K562 (cell line): Measurements from ENCODE around the gene CMTM1. TPM values are rescaled to one million over a fixed set of nuclear protein-coding genes. Genes with fewer than 3 reads are reported as not detected.
A peak's percentile ranks its signal among the peaks of the same experiment; 100 is the strongest.

Experiments used
- ATAC-seq: fragments of 200-7000 bp; cut with Tn5 transposase; 3 replicates; pipeline ENCODE4 v1.9.1; 2020; ENCODE audit warnings: moderate library complexity
- BruUV-seq: library from RNA; stranded (reverse); fragments of 400-500 nt; replicated peaks from 2 replicates; lab custom pipeline; 2021; lab: Mats Ljungman, UMichigan
- CTCF ChIA-PET: fragments of 300-600 bp; formaldehyde crosslinking; extraction: SDS; loops from one replicate; lab custom pipeline; 2021; ENCODE audit warnings: low intra/inter-chr PET ratio; lab: Yijun Ruan, JAX
- POLR2A ChIA-PET: fragments of 300-600, 350-650 bp; sonication (Branson Sonifier 250); formaldehyde crosslinking; extraction: SDS; loops from one replicate; lab custom pipeline; 2021; ENCODE audit warnings: antibody characterized with exemption, inconsistent platforms; lab: Yijun Ruan, JAX
- DNase-seq, 4 experiments: peaks; one replicate each; pipeline versions ENCODE4 v3.0.0 to v3.0.0-alpha.2; 2011 to 2018; ENCODE audit warnings: low spot score in 3 of 4, mixed read lengths in 3 of 4; ENCODE audit errors: extremely low read depth in 1 of 4
- FAIRE-seq: peaks from 2 replicates; lab custom pipeline; 2011; peaks lifted over from hg19 to GRCh38; lab: Jason Lieb, UNC
- H2AFZ ChIP-seq: 2 replicates; pipeline ENCODE4 v1.6.0; 2011; ENCODE audit warnings: low read depth, low read length, control low read depth, inconsistent platforms
- H3K27ac ChIP-seq: fragments of 200-600 bp; 3 replicates; pipeline ENCODE4 v1.8.0; 2011; ENCODE audit warnings: low read depth, mild to moderate bottlenecking, control low read depth, inconsistent platforms, low read length, moderate library complexity, mixed read lengths; ENCODE audit errors: extremely low read depth
- H3K27me3 ChIP-seq, 2 experiments: fragments of 300-600 bp in 1 of 2; 2 replicates in 1 of 2; 3 replicates in 1 of 2; pipeline versions ENCODE4 v1.6.0 to v1.8.0; 2011; ENCODE audit warnings: inconsistent platforms in 2 of 2, low read length in 2 of 2, mild to moderate bottlenecking in 1 of 2, mixed read lengths in 1 of 2, moderate library complexity in 1 of 2; ENCODE audit not compliant: control insufficient read depth in 2 of 2, insufficient read depth in 2 of 2
- H3K36me3 ChIP-seq: fragments of 300-600 bp; 3 replicates; pipeline ENCODE4 v1.8.0; 2011; ENCODE audit warnings: mild to moderate bottlenecking, low read length, inconsistent platforms; ENCODE audit not compliant: control insufficient read depth, insufficient read depth
- H3K4me1 ChIP-seq, 2 experiments: fragments of 200-600 bp in 1 of 2; replicated peaks in 1 of 2; 2 replicates in 1 of 2; 3 replicates in 1 of 2; pipeline versions ENCODE4 v1.5.1 to v1.8.0; 2011; ENCODE audit warnings: inconsistent platforms in 2 of 2, low read length in 2 of 2, mild to moderate bottlenecking in 1 of 2, mixed read lengths in 1 of 2, moderate library complexity in 1 of 2; ENCODE audit not compliant: control insufficient read depth in 2 of 2, insufficient read depth in 2 of 2
- H3K4me2 ChIP-seq: 2 replicates; pipeline ENCODE4 v1.6.1; 2011; ENCODE audit warnings: low read length, control low read depth, inconsistent platforms, mixed read lengths; ENCODE audit not compliant: insufficient read depth
- H3K4me3 ChIP-seq: fragments of 200-600 bp; sonication (generic), shearing (Covaris generic); 2 replicates; pipeline ENCODE4 v1.5.1; 2016; ENCODE audit warnings: control low read depth, inconsistent platforms
- H3K79me2 ChIP-seq: fragments of 200-600 bp; 3 replicates; pipeline ENCODE4 v1.8.0; 2011; ENCODE audit warnings: low read length, inconsistent platforms; ENCODE audit not compliant: control insufficient read depth, insufficient read depth
- H3K9ac ChIP-seq, 2 experiments: 2 replicates each; pipeline versions ENCODE4 v1.6.0 to v1.6.1; 2011; ENCODE audit warnings: low read depth in 2 of 2, low read length in 2 of 2, control low read depth in 1 of 2, inconsistent platforms in 1 of 2, mild to moderate bottlenecking in 1 of 2, mixed read lengths in 1 of 2; ENCODE audit not compliant: insufficient read depth in 1 of 2
- H3K9me1 ChIP-seq: one replicate; pipeline ENCODE4 v1.6.0; 2011; ENCODE audit warnings: inconsistent platforms, mild to moderate bottlenecking, low read length, moderate library complexity; ENCODE audit not compliant: control insufficient read depth, insufficient read depth
- H3K9me3 ChIP-seq: replicated peaks from 2 replicates; pipeline ENCODE4 v1.5.1; 2011; ENCODE audit warnings: low read depth, low read length, inconsistent platforms; ENCODE audit not compliant: control insufficient read depth, insufficient read depth
- H4K20me1 ChIP-seq: replicated peaks from 2 replicates; pipeline ENCODE4 v1.6.1; 2011; ENCODE audit warnings: low read length, inconsistent platforms, mixed read lengths; ENCODE audit not compliant: control insufficient read depth, insufficient read depth
- ARID1B ChIP-seq: fragments of 450-650 bp; IDR thresholded peaks from 2 replicates; pipeline ENCODE4 v1.6.1; 2016; ENCODE audit warnings: antibody characterized with exemption, mild to moderate bottlenecking, inconsistent platforms
- ARID3A ChIP-seq: IDR thresholded peaks from 2 replicates; pipeline ENCODE4 v1.6.1; 2012; ENCODE audit warnings: low read depth, low read length, improper control_type of control experiment, borderline replicate concordance
- ATF3 ChIP-seq, 2 experiments: fragments of 450-650 bp in 1 of 2; sonication (generic) in 1 of 2; formaldehyde crosslinking in 1 of 2; IDR thresholded peaks in 1 of 2; conservative IDR thresholded peaks in 1 of 2; 2 replicates each; pipeline versions ENCODE4 v1.6.1 to v1.8.1; 2016 to 2023; ENCODE audit warnings: mild to moderate bottlenecking in 2 of 2, moderate library complexity in 2 of 2, inconsistent platforms in 1 of 2, missing genetic modification reagents in 1 of 2
- CBFA2T2 ChIP-seq: fragments of 450-650 bp; conservative IDR thresholded peaks from 2 replicates; pipeline ENCODE4 v1.6.1; 2017; ENCODE audit warnings: mild to moderate bottlenecking
- FOSL1 ChIP-seq: fragments of 200-800 bp; sonication (Bioruptor generic); conservative IDR thresholded peaks from 2 replicates; pipeline ENCODE4 v1.6.1; 2016; ENCODE audit warnings: missing genetic modification characterization, missing compliant biosample characterization
- KAT8 ChIP-seq: fragments of 450-650 bp; IDR thresholded peaks from 2 replicates; pipeline ENCODE4 v1.6.1; 2016; ENCODE audit warnings: low read depth, mild to moderate bottlenecking
- MEF2D ChIP-seq: conservative IDR thresholded peaks from 2 replicates; pipeline ENCODE4 v1.6.1; 2016; ENCODE audit warnings: low read depth, missing genetic modification characterization, missing compliant biosample characterization
- MTA2 ChIP-seq: fragments of 450-650 bp; IDR thresholded peaks from 2 replicates; pipeline ENCODE4 v1.6.1; 2016; ENCODE audit warnings: low read depth
- MTA3 ChIP-seq: fragments of 450-650 bp; formaldehyde crosslinking; IDR thresholded peaks from 2 replicates; pipeline ENCODE4 v1.6.1; 2017; ENCODE audit warnings: mild to moderate bottlenecking, borderline replicate concordance
- NFIC ChIP-seq: fragments of 450-650 bp; IDR thresholded peaks from 2 replicates; pipeline ENCODE4 v1.6.1; 2017; ENCODE audit warnings: mild to moderate bottlenecking, inconsistent platforms
- ZMIZ1 ChIP-seq, 2 experiments: fragments of 150-350 bp in 1 of 2; IDR thresholded peaks; 2 replicates each; pipeline ENCODE4 v1.6.1; 2012 to 2016; ENCODE audit warnings: low read depth in 2 of 2, low read length in 2 of 2, mild to moderate bottlenecking in 1 of 2, moderate library complexity in 1 of 2
- WGBS: fragments of 100-300 bp; shearing (Covaris generic); methylation state at CpG from one replicate; pipeline ENCODE4 v1.1.6; 2016; ENCODE audit warnings: low coverage, mixed read lengths; ENCODE audit not compliant: insufficient coverage; ENCODE audit errors: missing lambda C conversion rate; 5-methylcytosine and 5-hydroxymethylcytosine counted together
- in situ Hi-C: fragments of 300-500 bp; cut with MboI; formaldehyde crosslinking; loops from 4 replicates; pipeline ENCODE4 v1.15.0; 2018; ENCODE audit warnings: inconsistent platforms, mixed read lengths
- intact Hi-C: fragments of 100-400 bp; cut with micrococcal nuclease; formaldehyde crosslinking; loops from 2 replicates; pipeline ENCODE4 v1.14.2; 2022
- polyA plus RNA-seq, 8 experiments: library from polyadenylated mRNA; depleted of rRNA in 4 of 8; stranded (reverse) in 5 of 8; unstranded in 3 of 8; fragments of >200 nt; fragmentation: Nextera tagmentation in 2 of 8; fragmentation: Illumina TruSeq in 1 of 8; extraction: Ambion mirVana in 2 of 8; extraction: Trizol in 1 of 8; gene quantifications; 2 replicates each; pipeline versions ENCODE4 v1.2.1 to v1.2.3, GENCODE V29; 2011 to 2014; ENCODE audit warnings: inconsistent platforms in 1 of 8, missing spikeins in 1 of 8
- total RNA-seq, 7 experiments: library from RNA; depleted of rRNA in 6 of 7; stranded (reverse); fragments of >200 nt in 6 of 7; fragmentation: Illumina TruSeq in 2 of 7; extraction: Trizol in 2 of 7; gene quantifications; 2 replicates each; pipeline versions ENCODE4 v1.2.1 to v1.2.3, GENCODE V29; 2011 to 2021; ENCODE audit warnings: low replicate concordance in 1 of 7
- TF ChIP-seq, protein P1 (sequence below): fragments of 250-450 bp; sonication (Bioruptor Pico); IDR thresholded peaks from 2 replicates; pipeline ENCODE4 v1.4.0; 2020; ENCODE audit warnings: mild to moderate bottlenecking, moderate library complexity, borderline replicate concordance

Gene CMTM1
- total and polyA plus RNA-seq, 9 of the 15 experiments (the other 6 are each of a cell fraction or from before 2014, with no cell fraction given) = 0.25 to 2.6 (median 1.1) TPM; not detected in 2

DNA sequence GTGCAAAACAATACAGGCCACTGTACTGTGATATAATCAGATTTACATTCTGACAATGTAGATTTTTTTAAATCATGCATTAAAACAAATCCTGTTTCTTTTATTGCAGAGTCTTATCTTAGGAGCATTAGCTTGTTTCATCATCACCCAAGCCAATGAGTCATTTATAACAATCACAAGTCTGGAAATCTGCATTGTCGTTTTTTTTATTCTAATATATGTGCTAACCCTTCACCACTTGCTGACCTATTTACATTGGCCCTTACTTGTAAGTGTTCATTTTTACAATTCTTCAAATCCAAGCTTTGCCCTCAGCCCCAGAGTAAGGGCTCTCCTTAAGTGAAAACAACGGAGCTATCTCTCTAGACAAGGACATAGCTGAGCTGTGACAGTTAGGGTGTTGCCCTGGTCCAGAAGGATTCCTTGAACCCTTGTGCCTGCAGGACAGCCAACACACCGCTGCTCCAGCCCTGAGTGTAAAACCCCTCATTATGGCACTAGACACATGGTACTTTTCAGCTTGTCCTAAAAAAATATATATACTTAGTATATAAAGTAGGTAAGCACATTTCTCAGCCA lies 3.7 kb downstream of the CMTM1 start:
- H3K27ac ChIP-seq = no peak overlapping the region
- H3K4me3 ChIP-seq = no peak overlapping the region
- intact Hi-C loops (no loop called here), in situ Hi-C loops (no loop called here)
- H3K4me1 ChIP-seq = peaks cover 8 to 15% of the 10 kb centered on the region in 2 experiments; a peak in 4 of 5 replicates
- no peak overlapping the region for H3K4me2 ChIP-seq
- no peaks in the 10 kb centered on the region for H4K20me1 ChIP-seq
- DNase-seq (no peak), FAIRE-seq (no peak), ATAC-seq (peak; percentile 71)
- no peaks in the 10 kb centered on the region for H3K79me2 ChIP-seq
- ChIA-PET CTCF (no interaction called here), POLR2A (interaction anchor here (1.1 to 2.0 kb wide), 3 partner anchors 9 to 12 kb away, joined by 4 to 14 read pairs (median 4); partner anchors contain the start of gene CMTM2)
- no peaks in the 10 kb centered on the region for H3K9me1 ChIP-seq
- no peaks in the 10 kb centered on the region for H3K9me3 ChIP-seq
- 17% methylated on average over 3 of the region's 3 CpGs for WGBS
- H3K9ac ChIP-seq = no peak overlapping the region
- BruUV-seq = no TSS peak
- H3K27me3 ChIP-seq = no peaks in the 10 kb centered on the region
- peaks cover 19% of the 10 kb centered on the region; the same call in 1 of the 3 replicates for H3K36me3 ChIP-seq
- H2AFZ ChIP-seq = no peak overlapping the region
- TF ChIP-seq FOSL1 (tag) (peak; percentile 87), ZMIZ1 (IDR thresholded peaks at IDR 0.05; ENCODE audit: low read depth in 2 of 2, low read length in 2 of 2) (no peak), ARID3A (0 out of 2 replicates have a peak, but pooled peaks have one; percentile 33), ATF3 (IDR thresholded peaks at IDR 0.05) (peak; percentile 97), ATF3 (CRISPR knock-in tag; conservative IDR thresholded peaks at IDR 0.05) (no peak), KAT8 (no peak), NFIC (no peak), MTA2 (no peak), CBFA2T2 (no peak), MEF2D (tag) (no peak), ARID1B (peak; percentile 56; the same call in 1 of the 2 replicates), MTA3 (no peak)
- TF ChIP-seq, protein P1, sequence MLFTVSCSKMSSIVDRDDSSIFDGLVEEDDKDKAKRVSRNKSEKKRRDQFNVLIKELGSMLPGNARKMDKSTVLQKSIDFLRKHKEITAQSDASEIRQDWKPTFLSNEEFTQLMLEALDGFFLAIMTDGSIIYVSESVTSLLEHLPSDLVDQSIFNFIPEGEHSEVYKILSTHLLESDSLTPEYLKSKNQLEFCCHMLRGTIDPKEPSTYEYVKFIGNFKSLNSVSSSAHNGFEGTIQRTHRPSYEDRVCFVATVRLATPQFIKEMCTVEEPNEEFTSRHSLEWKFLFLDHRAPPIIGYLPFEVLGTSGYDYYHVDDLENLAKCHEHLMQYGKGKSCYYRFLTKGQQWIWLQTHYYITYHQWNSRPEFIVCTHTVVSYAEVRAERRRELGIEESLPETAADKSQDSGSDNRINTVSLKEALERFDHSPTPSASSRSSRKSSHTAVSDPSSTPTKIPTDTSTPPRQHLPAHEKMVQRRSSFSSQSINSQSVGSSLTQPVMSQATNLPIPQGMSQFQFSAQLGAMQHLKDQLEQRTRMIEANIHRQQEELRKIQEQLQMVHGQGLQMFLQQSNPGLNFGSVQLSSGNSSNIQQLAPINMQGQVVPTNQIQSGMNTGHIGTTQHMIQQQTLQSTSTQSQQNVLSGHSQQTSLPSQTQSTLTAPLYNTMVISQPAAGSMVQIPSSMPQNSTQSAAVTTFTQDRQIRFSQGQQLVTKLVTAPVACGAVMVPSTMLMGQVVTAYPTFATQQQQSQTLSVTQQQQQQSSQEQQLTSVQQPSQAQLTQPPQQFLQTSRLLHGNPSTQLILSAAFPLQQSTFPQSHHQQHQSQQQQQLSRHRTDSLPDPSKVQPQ (CRISPR knock-in tag) = no peak
